Stimulated activated CD8-positive, alpha-beta memory T cell treated with anti-CD3 and anti-CD28 coated beads, Interleukin-12 subunit alpha, Interleukin-12 subunit beta, amount 100 ng/mL, for 24 hours (primary cell): ENCODE results near the gene PARD6A.

Experiments
- DNase-seq: peaks from one replicate; pipeline ENCODE4 v3.0.0-alpha.2; 2020; ENCODE audit errors: extremely low read depth

PARD6A gene

GRCh38 chr16:67666559-67667452 is 6.0 kb downstream of the PARD6A start, which contains the start of the genes C16orf86 and ENKD1:
C16orf86 (plus strand) TSS chr16:67666814; CDS start chr16:67666971, 157 bp downstream.
ENKD1 (minus strand) TSS chr16:67666750; CDS start chr16:67666442, 308 bp downstream.
- DNase-seq: peak; percentile 54

- DNase-seq: no peak
Measured at GRCh38 chr16:67667453-67667816, 6.7 kb downstream of the PARD6A start.

- peak; percentile 46 for DNase-seq
Measured at GRCh38 chr16:67667817-67668494, 7.2 kb downstream of the PARD6A start.

GRCh38 chr16:67668495-67669157 is 7.9 kb downstream of the PARD6A start:
- DNase-seq: no peak

- no peak for DNase-seq
Measured at GRCh38 chr16:67669499-67670101, 8.8 kb downstream of the PARD6A start.

- no peak for DNase-seq
Measured at GRCh38 chr16:67672306-67672705, 11.5 kb downstream of the PARD6A start.

GRCh38 chr16:67672739-67673662 is 12.2 kb downstream of the PARD6A start:
- no peak for DNase-seq

- DNase-seq: no peak
Measured at GRCh38 chr16:67673712-67674580, 13.2 kb downstream of the PARD6A start.

GRCh38 chr16:67674851-67675578 is 14.3 kb downstream of the PARD6A start:
- no peak for DNase-seq

GRCh38 chr16:67675579-67675935 is 14.8 kb downstream of the PARD6A start:
- DNase-seq: no peak

- DNase-seq: no peak
Measured at GRCh38 chr16:67675999-67676398, 15.2 kb downstream of the PARD6A start.

GRCh38 chr16:67676516-67676915 is 15.8 kb downstream of the PARD6A start:
- no peak for DNase-seq

- no peak for DNase-seq
Measured at GRCh38 chr16:67676939-67677338, 16.2 kb downstream of the PARD6A start.

- no peak for DNase-seq
Measured at GRCh38 chr16:67677712-67678111, 17.0 kb downstream of the PARD6A start.

GRCh38 chr16:67678354-67679023 is 17.7 kb downstream of the PARD6A start:
- no peak for DNase-seq

GRCh38 chr16:67679935-67680897 is 19.5 kb downstream of the PARD6A start:
- no peak for DNase-seq

GRCh38 chr16:67683767-67684166 is 23.0 kb downstream of the PARD6A start:
- DNase-seq: no peak
